LNCAP (cell line): ENCODE measurements around the gene METTL16.

Experiments used
- CTCF ChIP-seq: fragments of 450-650 bp; IDR thresholded peaks from 2 replicates; pipeline ENCODE4 v1.5.1; 2017; ENCODE audit warnings: mild to moderate bottlenecking

The METTL16 gene

GRCh38 chr17:2435181-2435741, 76.4 kb downstream of the METTL16 start:
- no peak for TF ChIP-seq CTCF

GRCh38 chr17:2433696-2434095, 78.0 kb downstream of the METTL16 start:
- TF ChIP-seq CTCF: no peak

- no peak for TF ChIP-seq CTCF
These were observed 83.8 kb downstream of the METTL16 start for GRCh38 chr17:2427910-2428309.

- no peak for TF ChIP-seq CTCF
These were observed 84.5 kb downstream of the METTL16 start for GRCh38 chr17:2427215-2427614.

GRCh38 chr17:2423271-2423670, 88.4 kb downstream of the METTL16 start:
- no peak for TF ChIP-seq CTCF

GRCh38 chr17:2421315-2422147, 90.2 kb downstream of the METTL16 start:
- TF ChIP-seq CTCF: no peak

GRCh38 chr17:2420176-2420575, 91.5 kb downstream of the METTL16 start:
- TF ChIP-seq CTCF: no peak
